C4-2B (cell line): ENCODE data around the gene DRC1.
A peak's percentile ranks its signal among the peaks of the same experiment; 100 is the strongest.
"Not testable (repeated sequence)": the region's sequence is repeated elsewhere in the genome, so short reads cannot be mapped to it uniquely, and the experiment has no call there.

ENCODE experiments used
- H3K27ac ChIP-seq: fragments of 450-650 bp; 2 replicates; pipeline ENCODE4 v1.5.1; 2017
- ZFX ChIP-seq: fragments of 450-650 bp; IDR thresholded peaks from 2 replicates; pipeline ENCODE4 v1.6.1; 2017
- TF ChIP-seq, protein P1 (sequence below): fragments of 450-650 bp; conservative IDR thresholded peaks from 2 replicates; pipeline ENCODE4 v1.5.1; 2017; ENCODE audit warnings: mild to moderate bottlenecking

Gene DRC1

GRCh38 chr2:26401739-26402541 lies at the start of gene DRC1:
TSS of gene DRC1 (plus strand) at chr2:26401920. CDS start at chr2:26401990, 70 bp downstream.
- TF ChIP-seq, protein P1, sequence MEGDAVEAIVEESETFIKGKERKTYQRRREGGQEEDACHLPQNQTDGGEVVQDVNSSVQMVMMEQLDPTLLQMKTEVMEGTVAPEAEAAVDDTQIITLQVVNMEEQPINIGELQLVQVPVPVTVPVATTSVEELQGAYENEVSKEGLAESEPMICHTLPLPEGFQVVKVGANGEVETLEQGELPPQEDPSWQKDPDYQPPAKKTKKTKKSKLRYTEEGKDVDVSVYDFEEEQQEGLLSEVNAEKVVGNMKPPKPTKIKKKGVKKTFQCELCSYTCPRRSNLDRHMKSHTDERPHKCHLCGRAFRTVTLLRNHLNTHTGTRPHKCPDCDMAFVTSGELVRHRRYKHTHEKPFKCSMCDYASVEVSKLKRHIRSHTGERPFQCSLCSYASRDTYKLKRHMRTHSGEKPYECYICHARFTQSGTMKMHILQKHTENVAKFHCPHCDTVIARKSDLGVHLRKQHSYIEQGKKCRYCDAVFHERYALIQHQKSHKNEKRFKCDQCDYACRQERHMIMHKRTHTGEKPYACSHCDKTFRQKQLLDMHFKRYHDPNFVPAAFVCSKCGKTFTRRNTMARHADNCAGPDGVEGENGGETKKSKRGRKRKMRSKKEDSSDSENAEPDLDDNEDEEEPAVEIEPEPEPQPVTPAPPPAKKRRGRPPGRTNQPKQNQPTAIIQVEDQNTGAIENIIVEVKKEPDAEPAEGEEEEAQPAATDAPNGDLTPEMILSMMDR, result no peak
- H3K27ac ChIP-seq, result no peak within 1 kb of the TSS

GRCh38 chr2:26352892-26353291 lies 48.8 kb upstream of the DRC1 start:
- TF ChIP-seq, protein P1, result no peak
- TF ChIP-seq ZFX, result no peak
- no peak overlapping the region for H3K27ac ChIP-seq

DNA sequence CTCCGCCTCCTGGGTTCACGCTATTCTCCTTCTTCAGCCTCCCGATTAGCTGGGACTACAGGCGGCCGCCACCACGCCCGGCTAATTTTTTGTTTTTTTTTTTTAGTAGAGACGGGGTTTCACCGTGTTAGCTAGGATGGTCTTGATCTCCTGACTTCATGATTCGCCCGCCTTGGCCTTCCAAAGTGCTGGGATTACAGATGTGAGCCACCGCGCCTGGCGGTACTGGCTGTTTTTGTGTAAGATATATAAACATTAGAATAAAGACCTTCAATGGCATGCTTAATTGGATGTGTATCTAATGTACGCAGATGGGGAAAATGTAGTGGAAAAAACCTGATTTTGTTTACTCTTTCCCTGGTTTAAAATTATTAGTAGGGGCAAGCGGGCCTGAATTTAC lies 47.3 kb upstream of the DRC1 start:
- H3K27ac ChIP-seq, result not testable (repeated sequence)

GRCh38 chr2:26355038-26355995 lies 46.4 kb upstream of the DRC1 start:
- TF ChIP-seq, protein P1, result no peak
- no peak for TF ChIP-seq ZFX
- H3K27ac ChIP-seq, result peak overlapping the region; percentile 15; the same call in 1 of the 2 replicates

GRCh38 chr2:26356111-26356510 lies 45.6 kb upstream of the DRC1 start:
- TF ChIP-seq ZFX, result no peak
- TF ChIP-seq, protein P1, result no peak
- H3K27ac ChIP-seq, result peak overlapping the region; percentile 15; the same call in 1 of the 2 replicates

DNA sequence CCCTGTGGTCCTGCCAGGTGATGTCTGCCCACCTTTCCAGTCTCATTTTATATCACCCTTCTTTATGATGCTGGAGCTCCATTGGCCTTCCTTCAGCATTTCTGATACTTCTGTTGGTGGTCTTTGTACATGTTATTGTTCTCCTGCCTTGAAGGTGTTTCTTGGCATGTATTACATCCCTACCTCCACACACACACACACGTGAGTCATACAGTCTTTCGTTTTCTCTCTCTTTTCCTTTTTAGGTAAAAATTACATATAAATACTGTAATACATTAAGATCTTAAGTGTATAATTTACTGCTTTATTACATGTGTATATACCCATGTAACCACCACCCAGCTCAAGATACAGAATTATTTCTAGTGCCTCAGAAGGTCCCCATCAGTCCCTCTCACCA lies 44.9 kb upstream of the DRC1 start:
- H3K27ac ChIP-seq, result no peak overlapping the region
- TF ChIP-seq, protein P1, result no peak
- no peak for TF ChIP-seq ZFX

DNA sequence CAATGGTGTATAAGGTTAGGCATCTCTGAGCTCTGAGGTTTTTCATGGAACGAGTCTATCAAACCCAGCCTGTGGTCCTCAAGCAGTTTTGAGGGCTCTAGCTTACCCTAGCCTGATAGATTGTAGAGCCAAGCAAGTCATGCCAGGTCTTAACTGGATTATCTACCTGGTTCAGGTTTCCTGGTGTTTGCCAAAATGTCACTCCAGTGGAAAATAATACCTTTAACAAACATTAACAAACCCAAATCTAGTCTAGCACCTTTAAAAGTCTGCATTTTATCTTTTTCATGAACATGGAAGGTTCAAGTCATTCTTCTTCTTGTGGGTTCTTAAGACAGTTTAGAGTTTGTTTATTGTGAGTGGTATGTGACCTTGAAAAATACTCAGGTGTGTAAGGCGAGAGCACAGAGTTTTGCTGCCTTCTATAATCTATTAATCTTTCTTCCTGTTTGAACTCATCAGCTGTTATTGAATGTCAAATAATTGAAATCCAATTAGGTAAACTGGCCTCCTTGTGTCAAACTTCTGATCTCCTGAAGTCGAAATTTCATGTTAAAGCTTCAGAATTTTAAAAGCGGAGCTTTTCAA lies 41.7 kb upstream of the DRC1 start:
- H3K27ac ChIP-seq, result peak overlapping the region; percentile 65; the same call in 1 of the 2 replicates
- TF ChIP-seq ZFX, result no peak
- TF ChIP-seq, protein P1, result no peak
